HUES6 (cell line): ENCODE data around the gene MCM9.

Source experiments
- H3K27ac ChIP-seq: 2 replicates; pipeline ENCODE4 v1.7.0; 2013; ENCODE audit warnings: low read depth, mild to moderate bottlenecking, low read length, inconsistent platforms
- H3K27me3 ChIP-seq: 2 replicates; pipeline ENCODE4 v1.6.1; 2013; ENCODE audit warnings: low read length; ENCODE audit not compliant: control insufficient read depth, insufficient read depth
- H3K36me3 ChIP-seq: 2 replicates; pipeline ENCODE4 v1.6.1; 2013; ENCODE audit warnings: low read length; ENCODE audit not compliant: control insufficient read depth, insufficient read depth
- H3K4me1 ChIP-seq: 2 replicates; pipeline ENCODE4 v1.6.1; 2013; ENCODE audit warnings: low read length; ENCODE audit not compliant: control insufficient read depth, insufficient read depth
- H3K4me3 ChIP-seq: 2 replicates; pipeline ENCODE4 v1.5.1; 2013; ENCODE audit warnings: low read depth, low read length
- H3K9ac ChIP-seq: one replicate; pipeline ENCODE4 v1.6.1; 2013; ENCODE audit warnings: mild to moderate bottlenecking, low read length
- H3K9me3 ChIP-seq: 2 replicates; pipeline ENCODE4 v1.6.1; 2013; ENCODE audit warnings: low read depth, low read length; ENCODE audit not compliant: control insufficient read depth, insufficient read depth

Gene MCM9

GRCh38 chr6:118932421-118932820 is 2.5 kb downstream of the MCM9 start:
- Histone ChIP-seq H3K36me3 (peaks cover 32% of the 10 kb centered on the region), H3K27me3 (no peaks in the 10 kb centered on the region), H3K9me3 (peaks cover 11% of the 10 kb centered on the region; the same call in 1 of the 2 replicates), H3K27ac (no peak overlapping the region), H3K4me3 (no peak overlapping the region), H3K4me1 (no peaks in the 10 kb centered on the region), H3K9ac (no peak overlapping the region)

- Histone ChIP-seq H3K27ac (no peak overlapping the region), H3K36me3 (peaks cover 35% of the 10 kb centered on the region), H3K4me1 (no peaks in the 10 kb centered on the region), H3K27me3 (no peaks in the 10 kb centered on the region), H3K4me3 (no peak overlapping the region), H3K9me3 (peaks cover 5% of the 10 kb centered on the region; the same call in 1 of the 2 replicates), H3K9ac (no peak overlapping the region)
These were observed 3.5 kb downstream of the MCM9 start for GRCh38 chr6:118931436-118931835.

DNA sequence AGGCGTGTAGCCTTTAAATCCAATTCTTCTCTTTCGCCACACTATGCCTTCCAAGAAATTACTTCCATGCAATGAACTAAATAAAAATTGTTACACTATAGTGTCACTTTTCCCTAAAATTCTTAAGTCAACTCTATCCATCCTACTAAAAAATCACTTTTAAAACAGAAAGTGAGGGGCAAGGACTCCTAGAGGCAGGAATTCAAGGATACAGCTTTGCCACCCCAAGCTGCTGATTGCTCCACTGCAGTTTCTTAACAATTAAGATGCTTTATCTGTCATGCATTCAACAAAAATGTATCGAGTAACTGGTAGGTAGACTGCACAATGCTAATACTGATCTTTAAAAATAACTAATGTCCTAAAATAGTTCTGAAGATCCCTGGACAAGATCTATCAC is 4.3 kb downstream of the MCM9 start:
- no peak overlapping the region for H3K9ac ChIP-seq
- H3K36me3 ChIP-seq = peaks cover 35% of the 10 kb centered on the region
- H3K4me3 ChIP-seq = no peak overlapping the region
- H3K9me3 ChIP-seq = no peaks in the 10 kb centered on the region
- H3K27ac ChIP-seq = no peak overlapping the region
- no peaks in the 10 kb centered on the region for H3K4me1 ChIP-seq
- H3K27me3 ChIP-seq = no peaks in the 10 kb centered on the region

DNA sequence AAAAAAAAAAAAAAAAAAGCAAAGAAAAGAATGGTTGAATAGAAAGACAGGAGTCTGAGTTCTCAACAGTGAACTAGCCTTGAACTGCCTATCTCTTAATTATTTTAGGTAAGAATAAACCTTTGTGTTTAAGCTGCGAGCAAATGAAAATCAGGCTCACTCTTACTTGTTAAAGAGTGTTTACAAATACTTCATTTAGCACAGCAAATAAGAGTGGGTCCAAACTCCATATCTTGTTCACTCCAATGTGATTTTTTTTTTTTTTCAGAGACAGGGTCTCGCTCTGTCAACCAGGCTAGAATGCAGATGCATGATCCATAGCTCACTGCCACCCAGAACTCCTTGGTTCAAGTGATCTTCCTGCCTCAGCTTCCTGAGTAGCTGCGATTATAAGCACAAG is 11.9 kb downstream of the MCM9 start:
- no peaks in the 10 kb centered on the region for H3K4me1 ChIP-seq
- H3K9ac ChIP-seq = no peak overlapping the region
- H3K9me3 ChIP-seq = no peaks in the 10 kb centered on the region
- H3K36me3 ChIP-seq = peaks cover 57% of the 10 kb centered on the region
- H3K27ac ChIP-seq = no peak overlapping the region
- H3K4me3 ChIP-seq = no peak overlapping the region
- H3K27me3 ChIP-seq = no peaks in the 10 kb centered on the region

- Histone ChIP-seq H3K4me3 (no peak overlapping the region), H3K9me3 (no peaks in the 10 kb centered on the region), H3K27ac (no peak overlapping the region), H3K4me1 (no peaks in the 10 kb centered on the region), H3K27me3 (no peaks in the 10 kb centered on the region), H3K36me3 (peaks cover 58% of the 10 kb centered on the region), H3K9ac (no peak overlapping the region)
These were observed 13.9 kb downstream of the MCM9 start for GRCh38 chr6:118921084-118921483.

- H3K27me3 ChIP-seq = no peaks in the 10 kb centered on the region
- no peaks in the 10 kb centered on the region for H3K4me1 ChIP-seq
- no peak overlapping the region for H3K27ac ChIP-seq
- no peak overlapping the region for H3K9ac ChIP-seq
- H3K9me3 ChIP-seq = no peaks in the 10 kb centered on the region
- H3K4me3 ChIP-seq = no peak overlapping the region
- peaks cover 70% of the 10 kb centered on the region for H3K36me3 ChIP-seq
These were observed 16.6 kb downstream of the MCM9 start for GRCh38 chr6:118918329-118918725.

DNA sequence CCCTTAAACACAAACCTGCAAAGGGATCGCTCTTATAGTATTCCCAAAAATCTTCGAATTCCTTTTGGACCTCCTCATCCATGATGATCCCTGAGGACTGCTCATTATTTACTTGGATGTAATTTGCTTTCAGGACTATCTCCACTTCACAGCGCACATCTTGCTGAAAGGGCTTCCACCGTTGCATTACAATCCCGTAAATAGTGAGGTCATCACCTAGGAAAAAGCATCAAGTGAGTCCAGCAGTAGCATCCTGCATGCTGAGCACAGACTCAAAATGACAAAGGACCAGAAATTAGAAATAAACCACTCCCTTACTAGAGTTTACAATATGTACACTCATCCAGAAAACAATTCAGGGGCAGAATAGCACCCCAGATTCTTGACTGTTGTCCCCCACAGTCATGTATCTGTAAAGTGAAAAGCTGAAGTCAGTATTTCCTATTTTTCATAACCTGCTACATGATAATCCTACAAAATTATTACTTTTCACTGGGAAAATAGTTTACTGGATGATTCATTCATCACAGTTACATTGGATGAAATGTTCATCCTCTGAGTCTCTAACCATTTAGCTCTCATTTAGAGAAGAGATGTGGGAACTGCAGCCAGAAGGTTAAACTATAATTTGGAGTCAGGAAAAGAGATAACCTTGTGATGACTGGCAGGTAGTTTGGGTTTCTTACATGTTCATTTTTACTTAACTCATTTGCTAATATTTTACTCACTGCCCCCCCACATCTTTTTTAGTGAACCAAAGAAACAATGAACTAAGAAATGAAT is 17.2 kb downstream of the MCM9 start:
- peaks cover 67% of the 10 kb centered on the region for H3K36me3 ChIP-seq
- no peaks in the 10 kb centered on the region for H3K27me3 ChIP-seq
- no peak overlapping the region for H3K4me3 ChIP-seq

GRCh38 chr6:118914598-118914997 is 20.4 kb downstream of the MCM9 start:
- no peaks in the 10 kb centered on the region for H3K27me3 ChIP-seq
- no peak overlapping the region for H3K27ac ChIP-seq
- no peaks in the 10 kb centered on the region for H3K4me1 ChIP-seq
- no peaks in the 10 kb centered on the region for H3K9me3 ChIP-seq
- peaks cover 69% of the 10 kb centered on the region for H3K36me3 ChIP-seq
- H3K9ac ChIP-seq = no peak overlapping the region
- no peak overlapping the region for H3K4me3 ChIP-seq

More for the DNA sequence above, 17.2 kb downstream of the MCM9 start:
- Histone ChIP-seq H3K9ac (no peak overlapping the region), H3K9me3 (no peaks in the 10 kb centered on the region), H3K4me1 (no peaks in the 10 kb centered on the region), H3K27ac (no peak overlapping the region)

GRCh38 chr6:118913161-118913560 is 21.8 kb downstream of the MCM9 start:
- H3K9me3 ChIP-seq = no peaks in the 10 kb centered on the region
- H3K9ac ChIP-seq = no peak overlapping the region
- no peaks in the 10 kb centered on the region for H3K4me1 ChIP-seq
- no peaks in the 10 kb centered on the region for H3K27me3 ChIP-seq
- peaks cover 77% of the 10 kb centered on the region for H3K36me3 ChIP-seq
- H3K4me3 ChIP-seq = no peak overlapping the region
- no peak overlapping the region for H3K27ac ChIP-seq

- H3K27ac ChIP-seq = no peak overlapping the region
- no peaks in the 10 kb centered on the region for H3K9me3 ChIP-seq
- peaks cover 81% of the 10 kb centered on the region for H3K36me3 ChIP-seq
- no peak overlapping the region for H3K4me3 ChIP-seq
- H3K4me1 ChIP-seq = no peaks in the 10 kb centered on the region
- no peaks in the 10 kb centered on the region for H3K27me3 ChIP-seq
- no peak overlapping the region for H3K9ac ChIP-seq
These were observed 22.3 kb downstream of the MCM9 start for GRCh38 chr6:118912646-118913045.

DNA sequence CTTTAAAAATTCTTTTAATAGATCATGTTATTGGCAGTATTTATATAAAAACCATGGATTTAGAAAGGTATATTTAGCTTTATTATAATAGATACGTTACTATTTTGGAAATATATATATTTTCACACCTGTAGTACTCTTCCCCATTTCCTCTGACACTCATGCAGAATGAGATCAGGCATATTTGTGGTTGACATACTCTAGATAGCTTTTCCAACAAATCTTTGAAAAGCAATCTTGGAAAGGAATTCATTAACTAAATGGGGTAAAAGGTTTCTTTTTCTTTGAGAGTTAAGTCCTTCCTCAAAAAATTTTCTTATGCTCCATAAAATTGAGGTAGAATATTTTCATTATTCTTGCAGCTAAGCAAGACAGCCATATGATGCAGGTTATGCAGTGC is 26.5 kb downstream of the MCM9 start:
- Histone ChIP-seq H3K36me3 (peaks cover 87% of the 10 kb centered on the region), H3K9ac (no peak overlapping the region), H3K4me3 (no peak overlapping the region), H3K27me3 (no peaks in the 10 kb centered on the region), H3K4me1 (no peaks in the 10 kb centered on the region), H3K9me3 (no peaks in the 10 kb centered on the region), H3K27ac (no peak overlapping the region)
